ENCODE measurements around the gene CUX1.
"Not testable (repeated sequence)": the region's sequence is repeated elsewhere in the genome, so short reads cannot be mapped to it uniquely, and the experiment has no call there.

CUX1 gene

GRCh38 chr7:102042016-102042656 lies 224.7 kb downstream of the CUX1 start:
- TF ChIP-seq CTCF (conservative IDR thresholded peaks at IDR 0.05; ENCODE audit: control insufficient read depth, insufficient read depth, low read depth, low read length) = no peak
- no peak overlapping the region for H3K4me3 ChIP-seq (ENCODE audit: control insufficient read depth, low read depth, low read length)
- peak; percentile 65 for DNase-seq (ENCODE audit: low read depth)

DNA sequence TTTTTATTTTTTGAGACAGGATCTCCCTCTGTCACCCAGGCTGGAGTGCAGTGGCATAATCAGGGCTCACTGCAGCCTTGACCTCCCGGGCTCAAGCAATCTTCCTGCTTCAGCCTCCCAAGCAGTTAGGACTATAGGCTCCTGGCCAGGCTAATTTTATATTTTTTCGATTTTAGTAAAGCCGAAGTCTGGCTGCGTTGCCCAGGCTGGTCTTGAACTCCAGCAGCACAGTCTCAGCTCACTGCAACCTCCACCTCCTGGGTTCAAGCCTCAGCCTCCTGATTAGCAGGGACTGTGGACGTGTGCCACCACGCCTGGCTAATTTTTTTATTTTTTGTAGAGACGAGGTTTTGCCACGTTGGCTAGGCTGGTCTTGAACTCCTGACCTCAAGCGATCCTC lies 225.4 kb downstream of the CUX1 start:
- H3K4me3 ChIP-seq (ENCODE audit: control insufficient read depth, low read depth, low read length); DNase-seq (ENCODE audit: low read depth): not testable (repeated sequence)

- DNase-seq (ENCODE audit: low read depth) = no peak
- H3K4me3 ChIP-seq (ENCODE audit: control insufficient read depth, low read depth, low read length) = no peak overlapping the region
- no peak for TF ChIP-seq CTCF (conservative IDR thresholded peaks at IDR 0.05; ENCODE audit: control insufficient read depth, insufficient read depth, low read depth, low read length)
Observed at GRCh38 chr7:102044641-102044983, 227.2 kb downstream of the CUX1 start.

DNA sequence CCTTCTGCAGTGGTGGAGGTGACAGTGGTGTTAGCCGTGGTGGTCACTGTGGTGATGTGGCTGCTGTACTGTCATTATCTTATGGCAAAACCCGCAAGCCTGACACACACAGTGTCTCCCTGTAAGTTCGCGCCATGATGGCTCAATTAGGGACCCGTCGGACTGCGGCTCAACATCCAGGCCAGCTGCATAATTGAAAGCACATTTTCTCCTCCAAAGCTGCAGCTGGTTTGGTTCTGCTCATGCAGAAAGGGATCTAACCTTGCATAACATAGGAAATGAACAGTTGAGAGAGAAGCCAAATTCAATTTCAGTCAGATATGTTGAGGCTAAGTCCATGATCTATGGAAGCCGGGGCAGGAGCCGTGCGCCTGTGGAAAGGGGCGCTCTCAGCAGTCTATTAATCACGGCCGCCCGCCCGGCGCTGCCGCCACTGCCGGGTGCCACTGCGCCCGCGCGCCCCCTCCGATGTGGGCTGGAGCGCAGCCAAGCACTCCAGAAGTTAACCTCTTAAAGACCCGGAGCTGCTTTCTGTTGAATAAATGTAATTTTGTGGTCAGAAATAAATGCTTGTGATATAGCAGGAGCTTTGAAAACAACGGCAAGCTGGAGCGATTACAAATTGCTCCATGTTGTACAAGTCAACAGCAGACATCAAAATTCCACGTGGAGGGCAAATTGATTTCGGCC lies 227.7 kb downstream of the CUX1 start:
- peak; percentile 96 for DNase-seq (ENCODE audit: low read depth)
- H3K4me3 ChIP-seq (ENCODE audit: control insufficient read depth, low read depth, low read length) = no peak overlapping the region
- TF ChIP-seq CTCF (conservative IDR thresholded peaks at IDR 0.05; ENCODE audit: control insufficient read depth, insufficient read depth, low read depth, low read length) = no peak

DNA sequence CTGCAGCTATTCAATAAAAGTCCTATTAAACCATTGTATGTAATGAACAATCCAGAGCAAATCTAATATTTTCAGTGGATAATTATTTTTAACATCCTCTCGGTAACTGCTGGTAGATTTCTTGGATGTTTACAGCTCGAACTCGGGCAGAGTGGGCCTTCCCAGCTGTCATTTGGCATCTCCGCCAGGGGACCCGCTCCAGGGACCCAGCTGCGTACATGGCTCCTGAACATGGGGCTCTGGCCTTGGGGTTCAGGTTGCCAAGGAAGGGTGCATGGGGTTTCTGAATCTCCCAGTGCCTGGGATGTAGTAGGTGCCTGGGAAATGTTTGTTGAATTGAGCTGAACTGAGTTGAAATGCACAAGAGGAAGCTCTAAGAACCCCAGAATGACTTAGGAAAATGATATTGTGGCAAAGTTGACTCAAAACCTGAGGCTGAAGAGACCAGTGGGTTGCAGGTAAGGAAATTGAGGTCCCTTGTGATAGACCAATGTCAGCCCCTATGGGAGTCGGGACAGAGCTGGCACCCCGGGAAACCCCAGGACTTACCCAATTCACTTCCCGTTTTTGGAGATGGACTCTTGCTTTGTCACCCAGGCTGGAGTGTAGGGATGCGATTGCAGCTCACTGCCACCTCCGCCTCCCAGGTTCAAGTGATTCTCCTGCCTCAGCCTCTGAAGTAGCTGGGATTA lies 228.4 kb downstream of the CUX1 start:
- no peak for TF ChIP-seq CTCF (conservative IDR thresholded peaks at IDR 0.05; ENCODE audit: control insufficient read depth, insufficient read depth, low read depth, low read length)
- no peak for DNase-seq (ENCODE audit: low read depth)
- H3K4me3 ChIP-seq (ENCODE audit: control insufficient read depth, low read depth, low read length) = no peak overlapping the region

DNA sequence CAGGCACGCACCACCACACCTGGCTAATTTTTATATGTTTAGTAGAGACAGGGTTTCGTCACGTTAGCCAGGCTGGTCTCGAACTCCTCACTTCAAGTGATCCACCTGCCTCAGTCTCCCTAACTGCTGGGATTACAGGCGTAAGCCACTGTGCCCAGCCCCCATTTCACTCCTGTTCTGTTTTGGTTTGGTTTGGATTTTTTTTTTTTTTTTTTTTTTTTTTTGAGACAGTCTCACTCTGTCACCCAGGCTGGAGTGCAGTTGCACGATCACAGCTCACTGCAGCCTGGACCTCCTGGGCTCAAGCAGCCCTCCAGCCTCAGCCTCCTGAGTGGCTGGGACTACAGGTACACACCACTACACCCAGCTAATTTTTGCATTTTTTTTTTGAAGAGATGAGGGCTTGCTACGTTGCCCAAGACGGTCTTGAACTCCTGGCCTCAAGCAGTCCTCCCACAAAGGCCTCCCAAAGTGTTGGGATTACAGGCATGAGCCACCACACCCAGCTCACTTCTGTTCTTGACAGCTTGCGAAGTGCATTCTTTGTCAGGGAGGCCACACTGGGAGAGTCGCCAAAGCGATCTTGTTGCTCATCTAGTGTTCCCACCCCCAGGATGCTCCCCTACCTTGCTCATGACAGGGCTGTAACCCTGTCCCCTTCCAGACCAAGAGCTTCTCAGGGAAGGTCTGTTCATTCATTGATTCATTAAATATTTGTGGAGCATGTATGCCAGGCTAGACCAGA lies 229.1 kb downstream of the CUX1 start:
- no peak for TF ChIP-seq CTCF (conservative IDR thresholded peaks at IDR 0.05; ENCODE audit: control insufficient read depth, insufficient read depth, low read depth, low read length)
- DNase-seq (ENCODE audit: low read depth) = peak; percentile 22
- H3K4me3 ChIP-seq (ENCODE audit: control insufficient read depth, low read depth, low read length) = no peak overlapping the region

DNA sequence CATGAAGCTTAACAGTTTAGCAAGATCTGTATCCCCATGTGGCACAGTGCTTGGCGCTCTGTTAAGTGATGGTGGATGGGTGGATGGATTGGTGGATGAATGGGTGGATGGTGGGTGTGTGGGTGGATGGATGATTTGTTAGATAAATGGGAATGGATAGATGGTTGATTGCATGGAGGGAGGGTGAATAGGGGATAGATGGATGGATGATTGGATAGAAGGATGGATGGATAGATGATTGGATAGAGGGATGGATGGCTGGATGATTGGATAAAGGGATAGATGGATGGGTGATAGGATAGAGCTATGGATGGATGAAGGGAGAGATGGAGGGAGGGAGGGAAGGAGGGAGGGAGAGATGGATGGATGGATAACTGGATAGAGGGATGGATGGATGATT lies 229.7 kb downstream of the CUX1 start:
- DNase-seq (ENCODE audit: low read depth) = no peak
- H3K4me3 ChIP-seq (ENCODE audit: control insufficient read depth, low read depth, low read length) = no peak overlapping the region
- TF ChIP-seq CTCF (conservative IDR thresholded peaks at IDR 0.05; ENCODE audit: control insufficient read depth, insufficient read depth, low read depth, low read length) = no peak

Measured in fibroblast of mammary gland (primary cell).